HFFc6 (cell line): Measurements from ENCODE around the gene USP2. TPM values are rescaled to one million over a fixed set of nuclear protein-coding genes. Genes with fewer than 3 reads are reported as not detected.

Source experiments
- DNase-seq: peaks from one replicate; pipeline ENCODE4 v3.0.0-alpha.2; 2018
- H3K27ac Mint-ChIP-seq: 2 replicates; pipeline ENCODE4 v1.8.0; 2020; ENCODE audit warnings: mild to moderate bottlenecking, mixed read lengths
- H3K27me3 Mint-ChIP-seq: 2 replicates; pipeline ENCODE4 v1.8.0; 2021; ENCODE audit warnings: mild to moderate bottlenecking, moderate library complexity, mixed read lengths; ENCODE audit not compliant: insufficient read depth
- H3K36me3 Mint-ChIP-seq: 2 replicates; pipeline ENCODE4 v1.8.0; 2021; ENCODE audit warnings: low read depth, mixed read lengths
- H3K4me1 Mint-ChIP-seq: 2 replicates; pipeline ENCODE4 v1.8.0; 2020; ENCODE audit warnings: low read depth, mixed read lengths
- H3K4me3 Mint-ChIP-seq: 2 replicates; pipeline ENCODE4 v1.8.0; 2020; ENCODE audit warnings: mild to moderate bottlenecking, moderate library complexity, mixed read lengths
- H3K9me3 Mint-ChIP-seq: 2 replicates; pipeline ENCODE4 v1.8.0; 2020; ENCODE audit warnings: mild to moderate bottlenecking, mixed read lengths
- total RNA-seq, 6 experiments: library from RNA; stranded (reverse); fragmentation: NEBNext Ultra II Directional; extraction: Animal tissue kit (Norgen Biotek cat#: 25700); gene quantifications; 2 replicates in 1 of 6; 3 replicates in 5 of 6; pipeline ENCODE4 v1.2.3, GENCODE V29; 2021
- TF ChIP-seq, protein P1 (sequence below): fragments of 200-600 bp; sonication (generic); IDR thresholded peaks from 2 replicates; pipeline ENCODE4 v1.5.0; 2021; ENCODE audit warnings: antibody characterized with exemption, mild to moderate bottlenecking

USP2 gene
- total RNA-seq, 6 experiments from 2014 or later, result 0.32 to 0.71 (median 0.49) TPM

DNA sequence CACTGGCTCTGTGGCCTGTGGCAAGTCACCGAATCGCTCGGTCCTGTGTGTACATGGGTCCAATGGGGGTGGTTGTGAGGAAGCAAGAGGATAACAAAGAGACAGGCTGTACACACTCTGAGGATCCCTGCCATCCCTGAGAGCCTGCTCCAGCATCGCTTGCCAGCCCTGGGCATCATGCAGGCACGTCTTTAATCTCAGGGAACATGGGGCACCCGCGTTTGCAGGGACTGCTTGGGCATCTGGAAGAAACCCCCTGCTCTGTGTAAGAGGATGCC, 39.5 kb downstream of the USP2 start:
- peaks cover 25% of the 10 kb centered on the region for H3K27me3 Mint-ChIP-seq
- peaks cover under 1% of the 10 kb centered on the region; the same call in 1 of the 2 replicates for H3K36me3 Mint-ChIP-seq
- no peak overlapping the region for H3K27ac Mint-ChIP-seq
- DNase-seq, result no peak
- H3K4me1 Mint-ChIP-seq, result peaks cover 38% of the 10 kb centered on the region
- no peak overlapping the region for H3K4me3 Mint-ChIP-seq
- no peaks in the 10 kb centered on the region for H3K9me3 Mint-ChIP-seq
- TF ChIP-seq, protein P1, sequence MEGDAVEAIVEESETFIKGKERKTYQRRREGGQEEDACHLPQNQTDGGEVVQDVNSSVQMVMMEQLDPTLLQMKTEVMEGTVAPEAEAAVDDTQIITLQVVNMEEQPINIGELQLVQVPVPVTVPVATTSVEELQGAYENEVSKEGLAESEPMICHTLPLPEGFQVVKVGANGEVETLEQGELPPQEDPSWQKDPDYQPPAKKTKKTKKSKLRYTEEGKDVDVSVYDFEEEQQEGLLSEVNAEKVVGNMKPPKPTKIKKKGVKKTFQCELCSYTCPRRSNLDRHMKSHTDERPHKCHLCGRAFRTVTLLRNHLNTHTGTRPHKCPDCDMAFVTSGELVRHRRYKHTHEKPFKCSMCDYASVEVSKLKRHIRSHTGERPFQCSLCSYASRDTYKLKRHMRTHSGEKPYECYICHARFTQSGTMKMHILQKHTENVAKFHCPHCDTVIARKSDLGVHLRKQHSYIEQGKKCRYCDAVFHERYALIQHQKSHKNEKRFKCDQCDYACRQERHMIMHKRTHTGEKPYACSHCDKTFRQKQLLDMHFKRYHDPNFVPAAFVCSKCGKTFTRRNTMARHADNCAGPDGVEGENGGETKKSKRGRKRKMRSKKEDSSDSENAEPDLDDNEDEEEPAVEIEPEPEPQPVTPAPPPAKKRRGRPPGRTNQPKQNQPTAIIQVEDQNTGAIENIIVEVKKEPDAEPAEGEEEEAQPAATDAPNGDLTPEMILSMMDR, result no peak

DNA sequence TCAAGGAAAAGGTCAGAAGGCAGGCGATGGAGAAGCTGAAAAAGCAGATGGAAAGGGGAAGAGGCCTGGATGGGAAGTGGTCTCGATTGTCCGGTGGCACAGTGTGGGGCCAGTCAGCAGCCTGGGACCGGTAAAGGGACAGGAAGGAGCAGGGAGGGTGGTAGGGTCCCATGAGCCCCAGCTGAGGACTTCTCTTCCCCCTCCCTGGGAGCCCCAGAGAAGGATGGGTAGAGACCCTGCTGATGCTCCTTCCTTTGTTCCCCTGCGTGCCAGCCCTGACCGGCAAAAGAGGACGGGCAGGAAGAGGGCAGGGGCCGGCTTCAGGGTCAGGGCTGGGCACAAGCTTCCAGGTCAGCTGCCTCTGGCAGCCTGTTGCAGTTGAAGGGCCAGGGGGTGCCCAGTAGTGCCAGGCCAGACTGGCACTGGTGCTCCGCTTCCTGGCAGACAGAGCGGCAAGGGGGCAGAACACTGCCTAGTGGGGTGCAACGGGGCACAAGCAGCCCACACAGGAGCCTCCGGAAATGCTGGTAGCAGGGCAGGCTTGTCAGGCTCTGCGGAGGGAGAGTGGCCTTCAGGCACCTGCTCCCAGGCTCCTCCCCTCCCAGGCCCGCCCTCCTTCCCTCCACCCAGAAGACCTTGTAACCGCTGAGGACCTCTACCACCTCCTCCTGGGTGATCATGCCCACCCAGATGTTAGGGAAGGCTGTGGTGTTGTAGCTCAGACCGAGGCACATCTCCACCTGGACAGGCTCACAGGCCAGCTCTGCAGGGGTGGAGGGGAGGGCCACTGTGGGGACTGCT, 40.1 kb downstream of the USP2 start:
- peaks cover 6% of the 10 kb centered on the region; the same call in 1 of the 2 replicates for H3K36me3 Mint-ChIP-seq
- H3K27ac Mint-ChIP-seq, result peak overlapping the region; percentile 40; the same call in 1 of the 2 replicates
- H3K9me3 Mint-ChIP-seq, result no peaks in the 10 kb centered on the region
- TF ChIP-seq, protein P1, result no peak
- peaks cover 21% of the 10 kb centered on the region for H3K27me3 Mint-ChIP-seq
- peaks cover 38% of the 10 kb centered on the region for H3K4me1 Mint-ChIP-seq
- DNase-seq, result no peak
- H3K4me3 Mint-ChIP-seq, result peak overlapping the region; percentile 83

DNA sequence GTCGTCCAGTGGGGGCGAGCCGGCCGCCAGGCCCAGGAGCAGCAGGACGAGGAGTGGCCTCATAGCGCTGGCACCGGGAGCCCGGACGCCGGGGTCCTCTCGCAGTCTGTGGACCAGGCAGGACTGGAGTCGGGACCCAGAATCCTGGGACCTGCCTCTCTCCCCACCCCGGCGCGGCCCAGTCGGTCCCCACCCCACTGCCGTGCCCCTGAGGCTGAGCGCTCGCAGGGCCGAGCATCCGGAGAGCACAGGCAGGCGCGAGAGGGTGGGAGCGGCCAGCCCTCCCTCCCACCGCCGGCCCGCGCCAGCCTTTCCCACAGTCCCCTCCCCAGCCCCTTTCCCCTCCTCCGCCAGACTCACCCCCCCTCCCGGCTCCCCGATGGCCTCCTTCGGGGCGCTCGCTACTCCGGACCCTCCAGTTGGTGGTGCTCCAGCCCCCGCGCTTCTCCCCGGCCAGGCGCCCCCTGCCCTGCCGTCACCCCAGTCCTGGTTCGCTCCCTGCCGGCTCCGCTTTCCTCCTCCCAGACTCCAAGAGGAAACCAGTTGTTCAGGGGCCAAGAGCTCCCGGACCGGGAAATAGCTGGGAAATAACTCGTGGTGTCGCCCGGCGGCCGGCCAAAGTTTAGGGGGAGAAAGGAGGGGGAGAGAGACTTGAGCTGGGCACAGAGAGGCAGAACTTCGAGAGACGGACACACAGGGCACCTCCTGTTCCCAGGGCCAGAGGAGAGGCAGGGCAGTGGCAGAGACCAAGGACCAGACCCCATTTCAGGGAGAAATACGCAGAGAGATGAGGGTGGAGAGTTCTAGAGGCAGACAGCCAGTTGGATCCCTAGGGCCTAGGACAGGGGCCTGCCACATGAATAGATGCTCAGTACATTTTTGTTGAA, 40.9 kb downstream of the USP2 start, which contains the start of gene C1QTNF5:
Gene C1QTNF5 (minus strand): TSS at position 549 of the 887 bp plus-strand sequence. CDS start 486 bp downstream, at position 63.
- H3K9me3 Mint-ChIP-seq, result no peaks in the 10 kb centered on the region
- DNase-seq, result no peak
- H3K27me3 Mint-ChIP-seq, result peaks cover 18% of the 10 kb centered on the region
- peaks cover 46% of the 10 kb centered on the region for H3K4me1 Mint-ChIP-seq
- peak within 1 kb of the TSS; percentile 40; the same call in 1 of the 2 replicates for H3K27ac Mint-ChIP-seq
- peaks cover 14% of the 10 kb centered on the region; the same call in 1 of the 2 replicates for H3K36me3 Mint-ChIP-seq
- peak within 1 kb of the TSS; percentile 83 for H3K4me3 Mint-ChIP-seq
- TF ChIP-seq, protein P1, result no peak

DNA sequence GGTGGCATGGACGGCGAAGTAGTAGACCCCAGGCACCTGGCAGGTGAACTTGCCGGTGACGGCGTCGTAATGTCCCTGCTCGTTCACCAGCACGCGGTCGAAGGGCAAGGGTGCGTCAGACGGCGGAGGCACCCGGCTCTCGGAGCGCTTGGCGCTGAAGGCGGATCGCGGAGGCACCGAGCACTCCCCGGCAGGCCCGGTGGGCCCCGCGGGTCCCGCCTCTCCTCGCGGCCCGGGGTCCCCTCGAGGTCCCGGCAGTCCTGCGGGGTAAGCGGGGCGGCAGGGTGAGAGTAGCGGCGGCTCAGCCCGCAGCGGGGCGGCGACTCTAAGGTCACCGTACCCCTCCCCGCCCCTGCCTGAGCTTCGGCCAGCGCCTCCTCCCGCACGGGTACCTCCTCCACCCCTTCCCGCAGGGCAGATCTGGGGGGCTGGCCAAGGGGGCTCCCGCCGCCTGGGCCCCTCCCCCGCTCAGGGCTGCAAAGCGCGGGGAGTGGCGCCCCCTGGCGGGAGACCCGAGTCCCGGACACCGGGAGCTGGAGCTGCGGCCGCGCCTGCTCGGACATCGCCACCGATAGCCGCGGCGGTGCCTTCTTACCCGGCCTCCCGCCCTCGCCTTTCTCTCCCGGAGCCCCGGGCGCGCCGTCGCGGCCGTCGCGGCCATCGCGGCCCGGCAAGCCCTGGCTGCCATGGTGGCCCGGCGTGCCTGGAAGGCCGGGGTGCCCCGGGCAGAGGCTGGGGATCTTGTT, 41.7 kb downstream of the USP2 start:
- H3K9me3 Mint-ChIP-seq, result no peaks in the 10 kb centered on the region
- H3K4me3 Mint-ChIP-seq, result peak overlapping the region; percentile 83
- H3K27me3 Mint-ChIP-seq, result peaks cover 18% of the 10 kb centered on the region
- H3K36me3 Mint-ChIP-seq, result peaks cover 18% of the 10 kb centered on the region; the same call in 1 of the 2 replicates
- TF ChIP-seq, protein P1, result peak; percentile 99
- no peak for DNase-seq
- H3K4me1 Mint-ChIP-seq, result peaks cover 55% of the 10 kb centered on the region
- no peak overlapping the region for H3K27ac Mint-ChIP-seq

DNA sequence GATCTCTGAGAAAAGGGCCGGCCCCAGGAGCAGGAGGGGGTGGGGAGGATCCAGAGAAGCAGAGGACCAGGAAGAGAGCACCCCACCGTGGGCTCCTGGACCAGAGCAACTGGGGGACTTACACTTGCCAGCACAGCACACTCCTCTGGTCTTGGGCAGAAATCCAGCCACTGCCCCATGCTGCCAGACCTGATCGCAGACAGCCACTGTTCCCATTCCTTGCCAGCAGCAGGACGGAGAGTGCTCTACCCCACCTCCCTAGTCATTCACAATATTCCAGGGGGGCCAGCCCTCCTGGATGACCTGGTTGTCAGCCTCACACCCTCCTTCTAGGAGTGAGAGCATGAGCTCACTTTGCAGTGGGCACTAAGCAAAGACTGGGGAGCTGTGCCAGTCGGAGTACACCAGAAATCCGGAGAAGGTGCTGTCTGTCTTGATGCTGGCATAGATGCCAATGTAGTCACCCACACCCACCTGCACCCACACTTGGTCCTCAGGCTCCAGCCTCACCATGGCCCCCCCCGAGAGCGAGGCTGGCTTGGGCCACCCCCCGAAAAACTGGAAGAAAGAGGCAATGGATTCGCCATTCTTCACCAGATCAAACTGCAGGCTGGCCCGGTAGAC, 42.4 kb downstream of the USP2 start:
- Mint-ChIP-seq H3K36me3 (peaks cover 21% of the 10 kb centered on the region; the same call in 1 of the 2 replicates), H3K9me3 (no peaks in the 10 kb centered on the region), H3K4me3 (peak overlapping the region; percentile 78), H3K4me1 (peaks cover 55% of the 10 kb centered on the region), H3K27me3 (peaks cover 18% of the 10 kb centered on the region), H3K27ac (peak overlapping the region; percentile 88)
- DNase-seq, result no peak
- TF ChIP-seq, protein P1, result no peak
